HG02938 (cell line): Measurements from ENCODE around the gene DYDC2.
"Not testable (repeated sequence)": the region's sequence is repeated elsewhere in the genome, so short reads cannot be mapped to it uniquely, and the experiment has no call there.

Experiments used
- ATAC-seq: cut with Tn5 transposase; IDR thresholded peaks from one replicate; pipeline ENCODE4 v1.9.1; 2021; ENCODE audit warnings: mild to moderate bottlenecking, moderate library complexity; ENCODE audit not compliant: unreplicated experiment

DYDC2 gene

GRCh38 chr10:80412486-80412885, 55.9 kb downstream of the DYDC2 start:
- no peak for ATAC-seq

GRCh38 chr10:80413271-80413996, 56.9 kb downstream of the DYDC2 start:
- ATAC-seq: no peak

- no peak for ATAC-seq
Measured at GRCh38 chr10:80414142-80414895, 57.7 kb downstream of the DYDC2 start.

GRCh38 chr10:80415734-80416478, 59.3 kb downstream of the DYDC2 start:
- no peak for ATAC-seq

- no peak for ATAC-seq
Measured at GRCh38 chr10:80416479-80417098, 60.0 kb downstream of the DYDC2 start.

- not testable (repeated sequence) for ATAC-seq
Measured at GRCh38 chr10:80417256-80417655, 60.7 kb downstream of the DYDC2 start.
